SK-N-SH (cell line): ENCODE results near the gene CHD5.

Source experiments
- CTCF ChIP-seq: fragments of 200-600 bp; sonication (generic); IDR thresholded peaks from 2 replicates; pipeline ENCODE4 v1.6.1; 2017; ENCODE audit warnings: antibody characterized with exemption, mild to moderate bottlenecking, moderate library complexity
- EP300 ChIP-seq, 2 experiments: IDR thresholded peaks; 2 replicates each; pipeline versions ENCODE4 v1.4.0 to v1.6.1; 2012; ENCODE audit warnings: borderline replicate concordance in 1 of 2, low read depth in 1 of 2, low read length in 1 of 2
- GABPA ChIP-seq: IDR thresholded peaks from 2 replicates; pipeline ENCODE4 v1.4.0; 2012; ENCODE audit warnings: low read depth, mild to moderate bottlenecking
- JUND ChIP-seq: IDR thresholded peaks from 2 replicates; pipeline ENCODE4 v1.4.0; 2012
- RFX5 ChIP-seq: IDR thresholded peaks from 2 replicates; pipeline ENCODE4 v1.6.1; 2012; ENCODE audit warnings: mild to moderate bottlenecking, improper control_type of control experiment, low read length
- SIN3A ChIP-seq: IDR thresholded peaks from 2 replicates; pipeline ENCODE4 v1.6.1; 2012; ENCODE audit warnings: low read depth, mild to moderate bottlenecking, low read length, moderate library complexity, borderline replicate concordance
- SMC3 ChIP-seq: IDR thresholded peaks from 2 replicates; pipeline ENCODE4 v1.6.1; 2012; ENCODE audit warnings: low read depth, low read length, improper control_type of control experiment
- TEAD4 ChIP-seq: IDR thresholded peaks from 2 replicates; pipeline ENCODE4 v1.4.0; 2012; ENCODE audit warnings: mild to moderate bottlenecking, borderline replicate concordance; ENCODE audit not compliant: insufficient read depth

- TF ChIP-seq SIN3A (no peak), JUND (no peak), GABPA (no peak), CTCF (no peak), SMC3 (no peak), RFX5 (no peak), TEAD4 (no peak), EP300 (IDR thresholded peaks at IDR 0.05; ENCODE audit: borderline replicate concordance in 1 of 2, low read depth in 1 of 2, low read length in 1 of 2) (no peak)
These were observed 83.6 kb downstream of the CHD5 start for GRCh38 chr1:6096243-6097116.
